ENCODE results near the gene NFIC.
"Not testable (repeated sequence)": the region's sequence is repeated elsewhere in the genome, so short reads cannot be mapped to it uniquely, and the experiment has no call there.

Gene NFIC

GRCh38 chr19:3497757-3498520 lies 131.6 kb downstream of the NFIC start:
- no peak for DNase-seq

DNA sequence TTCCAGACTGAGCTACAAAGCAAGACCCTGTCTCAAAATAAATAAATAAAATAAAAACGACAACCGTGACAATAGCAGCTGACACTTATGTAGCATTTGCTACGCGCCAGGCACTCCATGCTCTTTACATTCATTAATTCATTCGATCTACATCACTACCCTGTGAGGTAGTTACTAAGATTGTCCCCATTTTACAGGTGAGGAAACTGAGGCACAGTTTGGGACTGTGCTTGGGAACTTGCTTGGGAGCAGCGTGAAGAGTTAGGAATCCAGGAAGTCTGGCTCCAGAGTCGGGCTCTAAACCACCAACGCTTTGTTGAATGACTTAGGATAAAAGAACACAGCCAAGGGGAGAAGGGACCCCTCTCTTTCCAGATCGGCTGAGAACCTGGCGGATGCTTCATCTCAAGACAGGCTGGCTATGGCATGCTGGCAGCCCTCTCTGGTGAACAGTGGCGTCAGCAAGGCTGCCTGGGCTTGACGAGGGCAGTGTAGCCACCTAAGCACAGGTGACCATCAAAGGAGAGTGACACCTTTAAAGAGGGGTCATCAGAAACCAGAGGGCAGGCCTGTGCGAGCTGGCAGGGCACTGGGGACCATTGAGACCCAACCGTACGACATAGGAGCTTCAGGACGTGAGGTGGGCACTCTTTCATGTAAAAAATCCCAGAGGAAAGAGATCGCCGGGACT lies 133.5 kb downstream of the NFIC start:
- DNase-seq, result no peak

DNA sequence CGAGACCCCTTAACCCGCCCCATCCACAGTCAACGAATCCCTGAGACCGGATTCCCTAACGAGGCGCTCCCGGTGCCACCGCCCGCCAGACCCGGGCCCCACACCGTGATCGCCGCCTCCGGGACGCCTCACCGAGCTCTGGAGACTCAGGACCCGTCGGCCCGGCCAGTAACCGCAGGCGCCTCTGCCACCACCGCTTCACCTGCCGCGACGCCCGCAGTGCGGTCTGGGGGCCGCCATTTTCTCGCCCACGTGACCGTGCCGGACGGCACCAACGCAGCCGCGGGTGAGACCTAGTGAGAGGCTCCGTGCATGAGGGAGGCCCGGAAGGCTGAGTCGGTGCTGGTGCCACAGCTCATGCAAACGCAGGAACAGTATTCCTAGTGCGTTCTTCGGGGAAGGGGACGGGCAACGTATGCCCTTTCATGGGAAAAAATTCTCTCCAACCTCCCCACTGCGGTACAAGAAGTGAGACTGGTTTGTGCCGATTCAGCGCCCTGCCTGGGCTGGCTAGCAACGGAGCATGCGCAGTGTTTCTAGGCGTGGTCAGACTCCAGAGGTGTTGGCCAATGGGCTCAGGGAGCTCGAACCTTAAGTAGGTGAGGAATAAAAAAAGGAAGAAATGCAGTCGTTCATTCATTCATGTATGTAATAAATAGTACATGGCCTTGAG lies 134.2 kb downstream of the NFIC start, which contains the start of gene DOHH:
TSS of gene DOHH (minus strand) at position 246 of the 673 bp plus-strand sequence. CDS start 3,860 bp downstream, outside the sequence.
- DNase-seq, result peak; percentile 95

- DNase-seq, result no peak
Measured at GRCh38 chr19:3501780-3502179, 135.4 kb downstream of the NFIC start.

- no peak for DNase-seq
Measured at GRCh38 chr19:3503036-3503572, 136.7 kb downstream of the NFIC start.

DNA sequence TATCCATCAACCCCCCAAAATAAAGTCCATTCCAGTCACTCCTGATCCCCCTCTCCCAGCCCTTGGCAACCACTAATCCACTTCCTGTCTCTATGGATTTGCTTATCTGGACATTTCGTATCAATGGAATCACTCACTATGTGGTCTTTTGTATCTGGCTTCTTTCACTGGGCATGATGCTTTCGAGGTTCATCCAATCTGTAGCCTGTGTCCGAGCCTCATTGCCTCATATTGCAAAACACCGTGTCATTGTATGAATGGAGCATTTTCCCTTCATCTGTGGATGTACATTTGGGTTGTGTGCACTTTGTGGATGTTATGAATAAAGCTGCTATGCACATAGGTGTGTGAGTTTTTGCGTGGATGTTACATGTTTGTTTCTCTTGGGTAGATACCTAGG lies 138.4 kb downstream of the NFIC start:
- DNase-seq, result no peak

- DNase-seq, result peak; percentile 98
Measured at GRCh38 chr19:3505598-3506383, 139.4 kb downstream of the NFIC start, which contains the start of gene FZR1. Gene FZR1 (plus strand): TSS chr19:3506311. CDS start chr19:3522990, 16,679 bp downstream.

GRCh38 chr19:3506384-3507340 lies 140.3 kb downstream of the NFIC start:
- DNase-seq, result no peak

- no peak for DNase-seq
Measured at GRCh38 chr19:3507371-3508120, 141.2 kb downstream of the NFIC start.

- DNase-seq, result not testable (repeated sequence)
Measured at GRCh38 chr19:3508121-3508661, 141.8 kb downstream of the NFIC start.

- no peak for DNase-seq
Measured at GRCh38 chr19:3508771-3509535, 142.6 kb downstream of the NFIC start.

DNA sequence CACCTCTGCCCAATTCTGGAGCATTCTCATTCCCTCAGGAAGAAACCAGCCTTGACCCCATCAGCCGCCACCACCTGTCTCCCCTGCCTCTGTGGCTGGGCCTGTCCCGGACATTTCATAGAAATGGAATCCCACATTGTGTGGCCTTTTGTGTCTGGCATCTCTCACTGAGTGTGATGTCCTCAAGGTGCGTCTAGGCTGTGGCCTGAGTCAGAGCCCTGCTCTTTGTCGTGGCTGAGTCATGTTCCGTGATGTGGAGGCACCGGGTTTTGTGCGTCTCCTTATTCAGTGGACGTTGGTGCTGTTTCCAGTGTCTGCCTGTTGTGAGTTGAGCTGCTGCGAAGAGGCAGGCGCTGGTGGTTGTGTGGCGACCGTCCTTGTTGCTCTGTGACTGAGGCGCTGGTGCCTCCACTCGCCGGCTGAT lies 143.2 kb downstream of the NFIC start:
- DNase-seq, result no peak

DNA sequence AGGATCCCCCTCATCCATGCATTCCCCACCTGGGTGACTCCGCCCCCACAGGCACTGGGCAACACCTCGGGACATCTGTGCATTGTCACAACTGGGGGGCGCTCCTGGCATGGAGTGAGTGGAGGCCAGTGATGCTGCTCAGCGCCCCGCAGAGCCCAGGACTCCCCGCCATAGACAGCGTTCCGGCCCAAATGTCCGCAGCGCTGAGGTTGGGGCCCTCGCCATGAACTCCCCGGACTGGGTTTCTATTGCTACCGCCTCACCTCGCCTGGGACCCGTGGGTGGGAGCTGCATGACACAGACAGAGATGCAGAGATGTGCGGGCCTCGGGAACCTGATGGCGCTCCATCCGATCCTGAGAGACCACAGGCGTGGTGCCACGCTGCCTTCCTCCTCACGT lies 144.3 kb downstream of the NFIC start:
- no peak for DNase-seq

GRCh38 chr19:3511506-3512251 lies 145.3 kb downstream of the NFIC start:
- no peak for DNase-seq

GRCh38 chr19:3512562-3513228 lies 146.3 kb downstream of the NFIC start:
- no peak for DNase-seq

DNA sequence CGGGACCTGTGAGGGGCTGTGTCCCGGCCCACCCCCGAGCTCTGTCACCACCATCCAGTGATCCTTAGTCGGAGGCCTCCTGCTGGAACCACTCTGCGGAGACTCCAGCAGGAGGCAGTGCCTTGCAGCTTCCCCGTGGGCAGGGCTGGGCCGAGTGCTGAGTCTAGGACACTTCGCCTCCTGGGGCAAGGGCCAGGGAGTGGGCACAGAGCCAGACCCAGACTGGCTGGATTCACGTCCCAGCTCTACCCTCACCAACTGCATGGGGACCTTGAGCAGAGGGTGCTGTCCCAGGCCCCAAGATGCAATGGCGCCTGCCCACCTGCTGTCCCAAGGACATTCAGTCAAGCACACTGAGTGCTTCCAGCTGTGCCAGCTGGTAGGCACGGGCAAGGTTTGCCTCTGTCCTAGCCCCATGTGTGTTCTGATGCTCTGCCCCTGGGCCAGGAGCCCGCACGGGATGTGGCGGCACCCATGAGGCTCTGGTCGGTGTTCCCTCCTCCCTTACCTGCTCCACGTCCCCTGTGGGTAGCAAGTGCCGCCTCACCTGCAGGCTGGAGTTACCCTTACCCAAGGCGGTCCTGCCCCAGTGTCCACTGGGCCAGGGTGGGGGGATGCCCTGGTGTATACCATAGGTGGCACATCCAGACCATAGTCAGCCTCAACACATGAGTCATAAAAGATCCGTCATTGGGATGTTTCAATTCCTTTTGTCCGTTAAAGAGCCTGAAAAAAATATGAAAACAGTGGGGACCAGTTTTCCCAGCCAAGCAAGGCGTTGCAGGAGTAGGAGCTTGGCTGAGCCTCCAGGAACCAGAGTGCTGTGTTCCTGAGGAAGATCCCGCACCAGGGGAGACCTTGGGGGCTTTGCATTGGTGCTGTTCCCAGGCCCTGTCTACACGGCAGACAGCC lies 147.1 kb downstream of the NFIC start:
- DNase-seq, result no peak

DNA sequence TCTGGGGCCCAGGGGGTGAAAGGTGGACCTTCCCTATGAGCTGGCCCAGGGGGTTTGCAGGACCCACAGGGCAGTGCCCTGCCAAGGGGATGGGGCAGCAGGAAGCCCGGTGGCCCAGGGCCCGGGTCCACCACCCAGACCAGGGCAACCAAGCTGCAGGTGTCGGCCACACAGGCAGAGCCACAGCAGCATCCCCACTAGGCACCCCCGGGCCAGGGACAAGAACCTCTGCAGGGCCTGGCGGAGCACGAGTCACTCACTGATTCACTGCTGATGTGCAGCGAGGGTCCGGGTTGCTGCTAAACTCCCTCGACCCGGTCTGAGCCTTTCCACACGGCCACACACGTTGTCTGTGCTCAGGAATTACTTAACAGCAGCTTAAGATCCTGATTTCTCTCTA lies 148.5 kb downstream of the NFIC start:
- DNase-seq, result no peak
